ENCODE data around the gene ELOVL6. TPM values are rescaled to one million over a fixed set of nuclear protein-coding genes. Genes with fewer than 3 reads are reported as not detected.
A peak's percentile ranks its signal among the peaks of the same experiment; 100 is the strongest.

ELOVL6 gene
- total and polyA plus RNA-seq, 9 of the 15 experiments (the other 6 are each of a cell fraction or from before 2014, with no cell fraction given), result 18.3 to 82.6 (median 46.0) TPM

- TF ChIP-seq C11orf30 (IDR thresholded peaks at IDR 0.05; ENCODE audit: low read depth) (peak; percentile 27), PML (IDR thresholded peaks at IDR 0.05; ENCODE audit: low read length) (no peak), U2AF2 (optimal IDR thresholded peaks at IDR 0.05; ENCODE audit: low read depth, low read length) (no peak), RBM34 (IDR thresholded peaks at IDR 0.05; ENCODE audit: borderline replicate concordance, insufficient read depth, low read length) (no peak), SIX5 (IDR thresholded peaks at IDR 0.05; ENCODE audit: borderline replicate concordance in 1 of 2, insufficient read depth in 1 of 2, low read depth in 1 of 2, low read length in 2 of 2) (no peak), ZNF395 (CRISPR knock-in tag; IDR thresholded peaks at IDR 0.05) (no peak), TSHZ1 (CRISPR knock-in tag; IDR thresholded peaks at IDR 0.05) (no peak), JUNB (CRISPR knock-in tag; conservative IDR thresholded peaks at IDR 0.05) (no peak), HNRNPL (IDR thresholded peaks at IDR 0.05; ENCODE audit: low read depth, low read length) (no peak), ZNF41 (CRISPR knock-in tag; conservative IDR thresholded peaks at IDR 0.05) (no peak), ZNF224 (CRISPR knock-in tag; IDR thresholded peaks at IDR 0.05) (no peak), RBM15 (IDR thresholded peaks at IDR 0.05; ENCODE audit: insufficient read depth, low read length) (no peak), HSF4 (CRISPR knock-in tag; IDR thresholded peaks at IDR 0.05; ENCODE audit: borderline replicate concordance) (no peak), FOS (IDR thresholded peaks at IDR 0.05; ENCODE audit: extremely low read depth, insufficient read length) (no peak), ZC3H4 (CRISPR knock-in tag; IDR thresholded peaks at IDR 0.05; ENCODE audit: borderline replicate concordance) (no peak), ZNF217 (CRISPR knock-in tag; IDR thresholded peaks at IDR 0.05) (no peak), ATF4 (CRISPR knock-in tag; IDR thresholded peaks at IDR 0.05) (no peak), ZNF507 (tag; conservative IDR thresholded peaks at IDR 0.05) (no peak), POLR2B (IDR thresholded peaks at IDR 0.05; ENCODE audit: low read depth, partially characterized antibody) (no peak), BCL6 (CRISPR knock-in tag; IDR thresholded peaks at IDR 0.05) (no peak), ZC3H8 (IDR thresholded peaks at IDR 0.05) (no peak), ZFP91 (CRISPR knock-in tag; IDR thresholded peaks at IDR 0.05) (no peak), RHOXF2B (CRISPR knock-in tag; conservative IDR thresholded peaks at IDR 0.05) (no peak)
Measured at GRCh38 chr4:110200689-110201088, 2.3 kb upstream of the ELOVL6 start (continued).
